CD4-positive, alpha-beta memory T cell (primary cell): ENCODE measurements around the gene GOLT1A. TPM values are rescaled to one million over a fixed set of nuclear protein-coding genes. Genes with fewer than 3 reads are reported as not detected.

Experiments used
- CTCF ChIA-PET: fragments of 350-600 bp; sonication (Branson Sonifier 250); formaldehyde crosslinking; loops from one replicate; lab custom pipeline; 2021; ENCODE audit warnings: inconsistent platforms; ENCODE audit not compliant: partially characterized antibody; lab: Charles Lee
- POLR2A ChIA-PET: fragments of 350-600 bp; sonication (Branson Sonifier 250); formaldehyde crosslinking; loops from one replicate; lab custom pipeline; 2021; ENCODE audit not compliant: partially characterized antibody; lab: Charles Lee
- DNase-seq, 5 donors: peaks; one replicate each; pipeline versions ENCODE4 v3.0.0 to v3.0.0-alpha.2; 2020 to 2022; ENCODE audit warnings: mixed read lengths in 1 of 5
- H3K27ac ChIP-seq: one replicate; pipeline ENCODE4 v1.7.0; 2013; ENCODE audit warnings: low read depth, low read length
- H3K27me3 ChIP-seq: 2 replicates; pipeline ENCODE4 v1.7.0; 2013; ENCODE audit warnings: mild to moderate bottlenecking, low read length, moderate library complexity; ENCODE audit not compliant: insufficient read depth
- H3K36me3 ChIP-seq: 2 replicates; pipeline ENCODE4 v1.7.0; 2013; ENCODE audit warnings: mild to moderate bottlenecking, low read length, moderate library complexity; ENCODE audit not compliant: insufficient read depth
- H3K4me1 ChIP-seq: 2 replicates; pipeline ENCODE4 v1.7.0; 2013; ENCODE audit warnings: mild to moderate bottlenecking, low read length, moderate library complexity; ENCODE audit not compliant: insufficient read depth
- H3K4me3 ChIP-seq, 2 donors: one replicate each; pipeline ENCODE4 v1.7.0; 2013; ENCODE audit warnings: low read length in 2 of 2, mild to moderate bottlenecking in 1 of 2
- H3K9me3 ChIP-seq, 2 donors: one replicate each; pipeline ENCODE4 v1.7.0; 2013; ENCODE audit warnings: low read length in 2 of 2, control low read depth in 1 of 2; ENCODE audit not compliant: control insufficient read depth in 1 of 2
- H3K27ac Mint-ChIP-seq, 7 donors: one replicate each; pipeline ENCODE4 v1.8.0; 2020 to 2021; ENCODE audit warnings: mixed read lengths in 7 of 7, mild to moderate bottlenecking in 6 of 7, inconsistent platforms in 3 of 7, moderate library complexity in 3 of 7
- H3K27me3 Mint-ChIP-seq, 2 donors: one replicate each; pipeline ENCODE4 v1.8.0; 2020 to 2021; ENCODE audit warnings: mixed read lengths in 2 of 2
- H3K36me3 Mint-ChIP-seq, 2 donors: one replicate each; pipeline ENCODE4 v1.8.0; 2020 to 2021; ENCODE audit warnings: mixed read lengths in 2 of 2, inconsistent platforms in 1 of 2, mild to moderate bottlenecking in 1 of 2
- H3K4me1 Mint-ChIP-seq, 4 donors: one replicate each; pipeline ENCODE4 v1.8.0; 2020 to 2021; ENCODE audit warnings: mixed read lengths in 4 of 4, mild to moderate bottlenecking in 1 of 4
- H3K4me3 Mint-ChIP-seq, 8 donors: one replicate each; pipeline ENCODE4 v1.8.0; 2020 to 2021; ENCODE audit warnings: mixed read lengths in 8 of 8, mild to moderate bottlenecking in 7 of 8, moderate library complexity in 6 of 8, inconsistent platforms in 3 of 8
- H3K9me3 Mint-ChIP-seq, 8 donors: one replicate each; pipeline ENCODE4 v1.8.0; 2020 to 2021; ENCODE audit warnings: mixed read lengths in 8 of 8, mild to moderate bottlenecking in 5 of 8, inconsistent platforms in 3 of 8, moderate library complexity in 1 of 8
- intact Hi-C: fragments of 100-400 bp; cut with micrococcal nuclease; formaldehyde crosslinking; loops from one replicate; pipeline ENCODE4 v1.15.1; 2023
- polyA plus RNA-seq, 2 donors: library from polyadenylated mRNA; unstranded; fragments of 300-500 nt; fragmentation: Illumina TruSeq; gene quantifications; one replicate each; pipeline ENCODE4 v1.2.3, GENCODE V29; 2021
- total RNA-seq, 2 experiments: library from RNA; stranded (reverse); gene quantifications; one replicate each; pipeline ENCODE4 v1.2.3, GENCODE V29; 2021

GOLT1A gene
- total RNA-seq, result under 1 TPM in 1 of 2 experiments, not detected in 1; 0.39 TPM
- polyA plus RNA-seq, result under 1 TPM; 0.41 to 0.54 TPM

GRCh38 chr1:204213668-204214662, at the start of gene GOLT1A:
Gene GOLT1A (minus strand): TSS chr1:204213988. CDS start chr1:204213906, 82 bp downstream.
- peaks cover 0 to 3% of the 10 kb centered on the region in 2 donors for H3K27me3 Mint-ChIP-seq
- ChIA-PET POLR2A (no interaction called here), CTCF (interaction anchor here (0.6 to 3.1 kb wide), 3 partner anchors 49 to 149 kb away, joined by 3 to 18 read pairs (median 4); no protein-coding TSS in a partner anchor)
- no peaks in the 10 kb centered on the region for H3K36me3 Mint-ChIP-seq
- intact Hi-C loops, result no loop called here
- H3K4me3 Mint-ChIP-seq, result peak within 1 kb of the TSS; percentile 21 to 81 (median 71)
- no peak within 1 kb of the TSS for H3K27ac ChIP-seq
- H3K4me3 ChIP-seq, result no peak within 1 kb of the TSS
- DNase-seq, result peak; percentile 22 to 57 (median 39)
- no peaks in the 10 kb centered on the region for H3K36me3 ChIP-seq
- H3K9me3 ChIP-seq, result no peaks in the 10 kb centered on the region
- peaks cover 11% of the 10 kb centered on the region for H3K4me1 ChIP-seq
- H3K27me3 ChIP-seq, result no peaks in the 10 kb centered on the region
- peak within 1 kb of the TSS in 1 of 7 donors; percentile 55 for H3K27ac Mint-ChIP-seq
- peaks cover 6 to 9% (median 6%) of the 10 kb centered on the region in 4 donors for H3K4me1 Mint-ChIP-seq
- H3K9me3 Mint-ChIP-seq, result no peaks in the 10 kb centered on the region

- H3K9me3 Mint-ChIP-seq, result no peaks in the 10 kb centered on the region
- intact Hi-C loops, result no loop called here
- POLR2A ChIA-PET, result no interaction called here
- peak overlapping the region in 2 of 7 donors; percentile 38 to 41 for H3K27ac Mint-ChIP-seq
- Histone ChIP-seq H3K36me3 (no peaks in the 10 kb centered on the region), H3K4me3 (no peak overlapping the region), H3K27ac (no peak overlapping the region), H3K27me3 (peaks cover 6% of the 10 kb centered on the region), H3K9me3 (no peaks in the 10 kb centered on the region), H3K4me1 (no peaks in the 10 kb centered on the region)
- H3K27me3 Mint-ChIP-seq, result peaks cover 0 to 4% of the 10 kb centered on the region in 2 donors
- no peaks in the 10 kb centered on the region for H3K36me3 Mint-ChIP-seq
- CTCF ChIA-PET, result interaction anchor here (1.3 kb wide), 1 partner anchor 9 kb away, joined by 3 read pairs; no protein-coding TSS in a partner anchor
- no peak overlapping the region for H3K4me3 Mint-ChIP-seq
- H3K4me1 Mint-ChIP-seq, result no peaks in the 10 kb centered on the region
- no peak for DNase-seq
Observed at GRCh38 chr1:204263254-204263910, 49.6 kb upstream of the GOLT1A start.

GRCh38 chr1:204262506-204263253, 48.9 kb upstream of the GOLT1A start:
- Mint-ChIP-seq H3K9me3 (no peaks in the 10 kb centered on the region), H3K27ac (no peak overlapping the region), H3K4me1 (no peaks in the 10 kb centered on the region), H3K27me3 (peaks cover 0 to 4% of the 10 kb centered on the region in 2 donors), H3K4me3 (no peak overlapping the region), H3K36me3 (no peaks in the 10 kb centered on the region)
- no peak for DNase-seq
- no peaks in the 10 kb centered on the region for H3K4me1 ChIP-seq
- ChIA-PET POLR2A (no interaction called here), CTCF (interaction anchor here (1.3 kb wide), 1 partner anchor 8 kb away, joined by 3 read pairs; no protein-coding TSS in a partner anchor)
- no peak overlapping the region for H3K4me3 ChIP-seq
- H3K9me3 ChIP-seq, result no peaks in the 10 kb centered on the region
- H3K36me3 ChIP-seq, result no peaks in the 10 kb centered on the region
- intact Hi-C loops, result no loop called here
- H3K27ac ChIP-seq, result no peak overlapping the region
- peaks cover 6% of the 10 kb centered on the region for H3K27me3 ChIP-seq

GRCh38 chr1:204261746-204262505, 48.1 kb upstream of the GOLT1A start:
- H3K27me3 Mint-ChIP-seq, result no peaks in the 10 kb centered on the region
- H3K4me3 ChIP-seq, result no peak overlapping the region
- no peak overlapping the region for H3K27ac ChIP-seq
- intact Hi-C loops, result no loop called here
- no peaks in the 10 kb centered on the region for H3K36me3 Mint-ChIP-seq
- CTCF ChIA-PET, result interaction anchor here (0.7 to 1.0 kb wide), 2 partner anchors 55 to 101 kb away, joined by 4 read pairs; no protein-coding TSS in a partner anchor
- H3K4me1 ChIP-seq, result no peaks in the 10 kb centered on the region
- POLR2A ChIA-PET, result no interaction called here
- H3K27me3 ChIP-seq, result peaks cover 1% of the 10 kb centered on the region
- H3K36me3 ChIP-seq, result no peaks in the 10 kb centered on the region
- no peaks in the 10 kb centered on the region for H3K9me3 ChIP-seq
- no peaks in the 10 kb centered on the region for H3K9me3 Mint-ChIP-seq
- H3K27ac Mint-ChIP-seq, result no peak overlapping the region
- H3K4me1 Mint-ChIP-seq, result no peaks in the 10 kb centered on the region
- DNase-seq, result no peak
- H3K4me3 Mint-ChIP-seq, result no peak overlapping the region

GRCh38 chr1:204261266-204261665, 47.5 kb upstream of the GOLT1A start:
- H3K27me3 Mint-ChIP-seq, result no peaks in the 10 kb centered on the region
- no peak overlapping the region for H3K4me3 Mint-ChIP-seq
- intact Hi-C loops, result no loop called here
- DNase-seq, result no peak
- H3K9me3 Mint-ChIP-seq, result no peaks in the 10 kb centered on the region
- no peak overlapping the region for H3K4me3 ChIP-seq
- H3K36me3 ChIP-seq, result no peaks in the 10 kb centered on the region
- H3K9me3 ChIP-seq, result no peaks in the 10 kb centered on the region
- POLR2A ChIA-PET, result no interaction called here
- no peaks in the 10 kb centered on the region for H3K36me3 Mint-ChIP-seq
- no peaks in the 10 kb centered on the region for H3K4me1 ChIP-seq
- H3K4me1 Mint-ChIP-seq, result no peaks in the 10 kb centered on the region
- H3K27me3 ChIP-seq, result no peaks in the 10 kb centered on the region
- no peak overlapping the region for H3K27ac Mint-ChIP-seq
- CTCF ChIA-PET, result interaction anchor here (0.7 to 1.0 kb wide), 2 partner anchors 54 to 102 kb away, joined by 4 read pairs; no protein-coding TSS in a partner anchor
- no peak overlapping the region for H3K27ac ChIP-seq

- no peak for DNase-seq
Observed at GRCh38 chr1:204260601-204261197, 46.9 kb upstream of the GOLT1A start.

More at GRCh38 chr1:204260601-204261197, 46.9 kb upstream of the GOLT1A start:
- no peaks in the 10 kb centered on the region for H3K9me3 Mint-ChIP-seq
- H3K27ac Mint-ChIP-seq, result no peak overlapping the region
- H3K4me3 ChIP-seq, result no peak overlapping the region
- H3K27me3 ChIP-seq, result no peaks in the 10 kb centered on the region
- no peaks in the 10 kb centered on the region for H3K36me3 ChIP-seq
- ChIA-PET POLR2A (no interaction called here), CTCF (interaction anchor here (1.0 kb wide), 1 partner anchor 102 kb away, joined by 4 read pairs; no protein-coding TSS in a partner anchor)
- no peaks in the 10 kb centered on the region for H3K4me1 Mint-ChIP-seq
- no peaks in the 10 kb centered on the region for H3K4me1 ChIP-seq
- H3K27me3 Mint-ChIP-seq, result no peaks in the 10 kb centered on the region
- no peak overlapping the region for H3K4me3 Mint-ChIP-seq
- no peaks in the 10 kb centered on the region for H3K36me3 Mint-ChIP-seq
- intact Hi-C loops, result no loop called here
- H3K27ac ChIP-seq, result no peak overlapping the region
- H3K9me3 ChIP-seq, result no peaks in the 10 kb centered on the region
